HG02870 (cell line): Measurements from ENCODE around the gene DQX1.
"Not testable (repeated sequence)": the region's sequence is repeated elsewhere in the genome, so short reads cannot be mapped to it uniquely, and the experiment has no call there.

Source experiments
- ATAC-seq: cut with Tn5 transposase; IDR thresholded peaks from one replicate; pipeline ENCODE4 v1.9.1; 2021; ENCODE audit warnings: mild to moderate bottlenecking, moderate library complexity; ENCODE audit not compliant: unreplicated experiment

Gene DQX1

GRCh38 chr2:74525717-74526648 is at the start of gene DQX1:
Gene DQX1, minus strand, starts transcription at chr2:74526231. Its CDS starts 502 bp downstream, at chr2:74525729.
- ATAC-seq = no peak

GRCh38 chr2:74575320-74575719 is 49.3 kb upstream of the DQX1 start:
- ATAC-seq = no peak

- peak; percentile 29 for ATAC-seq
Observed at GRCh38 chr2:74573747-74574562, 47.9 kb upstream of the DQX1 start.

- no peak for ATAC-seq
Observed at GRCh38 chr2:74572178-74572925, 46.3 kb upstream of the DQX1 start.

- peak; percentile 79 for ATAC-seq
Observed at GRCh38 chr2:74571058-74571457, 45.0 kb upstream of the DQX1 start.

- no peak for ATAC-seq
Observed at GRCh38 chr2:74569686-74570085, 43.7 kb upstream of the DQX1 start.

- no peak for ATAC-seq
Observed at GRCh38 chr2:74567881-74568280, 41.9 kb upstream of the DQX1 start.

GRCh38 chr2:74566754-74567085 is 40.7 kb upstream of the DQX1 start:
- ATAC-seq = no peak

- ATAC-seq = no peak
Observed at GRCh38 chr2:74566076-74566753, 40.2 kb upstream of the DQX1 start.

GRCh38 chr2:74564222-74564621 is 38.2 kb upstream of the DQX1 start:
- no peak for ATAC-seq

- no peak for ATAC-seq
Observed at GRCh38 chr2:74562126-74562775, 36.2 kb upstream of the DQX1 start.

GRCh38 chr2:74561022-74561421 is 35.0 kb upstream of the DQX1 start:
- ATAC-seq = not testable (repeated sequence)

- ATAC-seq = no peak
Observed at GRCh38 chr2:74560591-74560990, 34.6 kb upstream of the DQX1 start.

- ATAC-seq = no peak
Observed at GRCh38 chr2:74559912-74560311, 33.9 kb upstream of the DQX1 start.

GRCh38 chr2:74558284-74559230 is 32.5 kb upstream of the DQX1 start:
- no peak for ATAC-seq

- no peak for ATAC-seq
Observed at GRCh38 chr2:74556831-74557370, 30.9 kb upstream of the DQX1 start.

- no peak for ATAC-seq
Observed at GRCh38 chr2:74556159-74556558, 30.1 kb upstream of the DQX1 start.

GRCh38 chr2:74555610-74556103 is 29.6 kb upstream of the DQX1 start:
- no peak for ATAC-seq
